NB4 (cell line): ENCODE measurements around the gene PSMB4.

ENCODE experiments used
- CTCF ChIP-seq: IDR thresholded peaks from one replicate; pipeline ENCODE4 v1.5.1; 2012; ENCODE audit warnings: low read depth, low read length
- POLR2A ChIP-seq: IDR thresholded peaks from 2 replicates; pipeline ENCODE4 v1.6.1; 2011; ENCODE audit warnings: mild to moderate bottlenecking; ENCODE audit not compliant: insufficient read length; ENCODE audit errors: extremely low read depth

- TF ChIP-seq CTCF (no peak), POLR2A (no peak)
These were observed 12.5 kb downstream of the PSMB4 start for GRCh38 chr1:151411884-151412283.
